ENCODE measurements around the gene DNAI1. TPM values are rescaled to one million over a fixed set of nuclear protein-coding genes. Genes with fewer than 3 reads are reported as not detected.

Gene DNAI1
- total and polyA plus RNA-seq, 10 of the 15 experiments (the other 5 are each of a cell fraction or from before 2014, with no cell fraction given), result not detected

DNA sequence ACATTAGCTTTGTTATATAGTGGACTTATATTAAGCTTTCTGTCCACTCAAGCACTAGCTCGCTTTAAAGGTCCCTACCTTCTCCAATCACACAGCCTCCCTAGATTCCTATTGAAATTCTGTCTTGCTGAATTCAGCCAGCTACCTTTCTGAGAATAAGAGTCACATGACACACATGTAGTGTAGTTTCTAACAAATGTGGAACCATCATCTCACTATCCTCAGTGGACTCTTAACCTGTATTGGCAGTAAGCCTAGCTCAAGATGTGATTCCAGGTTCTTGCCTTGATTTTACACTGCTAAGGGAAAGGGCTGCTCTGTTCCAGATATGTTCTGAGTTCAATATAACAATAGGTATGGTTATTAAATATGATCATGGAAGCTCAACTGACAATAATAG lies 11.7 kb upstream of the DNAI1 start:
- ChIA-PET POLR2A (no interaction called here), CTCF (interaction anchor here (0.7 to 2.4 kb wide), 5 partner anchors 15 to 146 kb away, joined by 3 to 6 read pairs (median 4); no protein-coding TSS in a partner anchor), RAD21 (ENCODE audit: unreplicated experiment) (interaction anchor here (1.2 kb wide), 1 partner anchor 9 kb away, joined by 3 read pairs; no protein-coding TSS in a partner anchor), SMC1A (ENCODE audit: uncharacterized antibody, unreplicated experiment) (interaction anchor here (1.4 kb wide), 1 partner anchor 9 kb away, joined by 4 read pairs; no protein-coding TSS in a partner anchor)
- H2AFZ ChIP-seq (ENCODE audit: control insufficient read depth, low read depth, low read length), result no peak overlapping the region
- WGBS (ENCODE audit: insufficient coverage, insufficient replicate concordance, low lambda C conversion rate, missing lambda C conversion rate), result 84% methylated on average over 1 of the region's 1 CpG
- H3K4me2 ChIP-seq (ENCODE audit: control insufficient read depth, insufficient read depth), result no peak overlapping the region
- no peak for FAIRE-seq
- TF ChIP-seq CHD1 (IDR thresholded peaks at IDR 0.05; ENCODE audit: low read depth, low read length) (no peak), MTA2 (IDR thresholded peaks at IDR 0.05; ENCODE audit: low read depth) (no peak), IRF4 (IDR thresholded peaks at IDR 0.05; ENCODE audit: low read depth, low read length) (no peak), NFYB (IDR thresholded peaks at IDR 0.05; ENCODE audit: insufficient read depth, low read depth, low read length) (no peak), TCF12 (IDR thresholded peaks at IDR 0.05; ENCODE audit: low read depth, low read length) (no peak), RB1 (IDR thresholded peaks at IDR 0.05; ENCODE audit: borderline replicate concordance) (no peak), ZZZ3 (IDR thresholded peaks at IDR 0.05; ENCODE audit: control insufficient read depth, insufficient read length, low read depth) (no peak), BHLHE40 (IDR thresholded peaks at IDR 0.05; ENCODE audit: borderline replicate concordance in 1 of 2, low read depth in 2 of 2, low read length in 1 of 2) (no peak), MEF2A (IDR thresholded peaks at IDR 0.05; ENCODE audit: insufficient read depth, low read depth, low read length) (no peak), KDM1A (IDR thresholded peaks at IDR 0.05; ENCODE audit: borderline replicate concordance) (no peak), EED (IDR thresholded peaks at IDR 0.05; ENCODE audit: low read depth) (no peak)
- H3K36me3 ChIP-seq (ENCODE audit: control insufficient read depth in 2 of 2, insufficient read depth in 2 of 2, low read length in 1 of 2), result no peaks in the 10 kb centered on the region
- H3K79me2 ChIP-seq (ENCODE audit: control insufficient read depth, insufficient read depth, low read length), result no peaks in the 10 kb centered on the region
- in situ Hi-C loops (cut with MboI) (no loop called here), intact Hi-C loops (cut with micrococcal nuclease; ENCODE audit: unreplicated experiment) (no loop called here)
- peaks cover 6% of the 10 kb centered on the region; the same call in 1 of the 2 replicates for H4K20me1 ChIP-seq (ENCODE audit: control insufficient read depth, insufficient read depth)
- peaks cover 4% of the 10 kb centered on the region; the same call in 1 of the 2 replicates for H3K4me1 ChIP-seq (ENCODE audit: control insufficient read depth, insufficient read depth, low read length)
- no peak for ATAC-seq
- H3K4me3 ChIP-seq, result no peak overlapping the region
- DNase-seq (ENCODE audit: low read depth, low spot score), result no peak
- no peak overlapping the region for H3K9ac ChIP-seq (ENCODE audit: control insufficient read depth, insufficient read depth, low read length)
- no peak overlapping the region for H3K27ac ChIP-seq (ENCODE audit: control insufficient read depth, insufficient read depth)
- H3K27me3 ChIP-seq (replicated peaks in 1 of 2; ENCODE audit: control insufficient read depth in 2 of 2, insufficient read depth in 2 of 2, low read length in 1 of 2), result no peaks in the 10 kb centered on the region; a peak in 1 of 4 replicates
- no peaks in the 10 kb centered on the region; the same call in 2 of the 3 replicates for H3K9me3 ChIP-seq (replicated peaks; ENCODE audit: control insufficient read depth, insufficient read depth, low read length)
- BruUV-seq (replicated peaks), result no TSS peak

Measured in GM12878 (cell line).